Measurements from ENCODE around the gene SIK1.
"Not testable (repeated sequence)": the region's sequence is repeated elsewhere in the genome, so short reads cannot be mapped to it uniquely, and the experiment has no call there.

DNA sequence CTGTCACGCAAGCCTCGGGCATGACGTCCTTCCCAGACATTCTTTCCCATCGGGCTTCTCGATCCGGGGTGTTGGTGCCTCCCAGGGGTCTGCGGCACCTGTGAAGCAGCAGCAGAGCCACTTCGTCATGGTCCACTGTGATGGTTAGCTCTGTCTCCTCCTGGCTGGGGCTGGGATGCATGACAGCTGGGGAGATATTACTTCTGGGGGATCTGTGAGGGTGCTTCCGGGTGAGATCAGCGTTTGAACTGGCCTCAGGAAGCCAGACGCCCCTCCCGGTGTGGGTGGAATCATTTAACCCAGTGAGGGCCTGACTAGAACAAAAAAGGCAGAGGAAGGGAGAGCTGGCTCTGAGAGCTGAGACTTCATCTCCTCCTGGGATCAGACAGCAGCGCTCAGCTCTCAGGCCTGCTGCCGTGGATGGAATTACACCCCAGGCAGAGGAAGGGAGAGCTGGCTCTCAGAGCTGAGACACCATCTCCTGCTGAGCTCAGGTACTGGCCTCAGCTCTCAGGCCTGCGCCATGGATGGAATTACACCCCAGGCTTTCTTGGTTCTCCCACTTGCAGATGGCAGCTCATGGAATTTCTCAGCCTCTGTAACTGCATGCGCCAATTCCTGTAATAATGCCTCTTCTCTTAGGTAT lies 44.8 kb upstream of the SIK1 start:
- TF ChIP-seq, protein P1, sequence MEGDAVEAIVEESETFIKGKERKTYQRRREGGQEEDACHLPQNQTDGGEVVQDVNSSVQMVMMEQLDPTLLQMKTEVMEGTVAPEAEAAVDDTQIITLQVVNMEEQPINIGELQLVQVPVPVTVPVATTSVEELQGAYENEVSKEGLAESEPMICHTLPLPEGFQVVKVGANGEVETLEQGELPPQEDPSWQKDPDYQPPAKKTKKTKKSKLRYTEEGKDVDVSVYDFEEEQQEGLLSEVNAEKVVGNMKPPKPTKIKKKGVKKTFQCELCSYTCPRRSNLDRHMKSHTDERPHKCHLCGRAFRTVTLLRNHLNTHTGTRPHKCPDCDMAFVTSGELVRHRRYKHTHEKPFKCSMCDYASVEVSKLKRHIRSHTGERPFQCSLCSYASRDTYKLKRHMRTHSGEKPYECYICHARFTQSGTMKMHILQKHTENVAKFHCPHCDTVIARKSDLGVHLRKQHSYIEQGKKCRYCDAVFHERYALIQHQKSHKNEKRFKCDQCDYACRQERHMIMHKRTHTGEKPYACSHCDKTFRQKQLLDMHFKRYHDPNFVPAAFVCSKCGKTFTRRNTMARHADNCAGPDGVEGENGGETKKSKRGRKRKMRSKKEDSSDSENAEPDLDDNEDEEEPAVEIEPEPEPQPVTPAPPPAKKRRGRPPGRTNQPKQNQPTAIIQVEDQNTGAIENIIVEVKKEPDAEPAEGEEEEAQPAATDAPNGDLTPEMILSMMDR (IDR thresholded peaks at IDR 0.05) = not testable (repeated sequence)
- TF ChIP-seq POLR2A (IDR thresholded peaks at IDR 0.05) = not testable (repeated sequence)

Measured in testis (tissue), 2 donors.